GM12892 (cell line): ENCODE measurements around the gene ARHGEF3.

Experiments used
- POLR2A ChIP-seq: IDR thresholded peaks from 2 replicates; pipeline ENCODE4 v1.6.1; 2011; ENCODE audit warnings: low read depth, low read length, control low read depth
- TAF1 ChIP-seq: IDR thresholded peaks from 2 replicates; pipeline ENCODE4 v1.6.1; 2011; ENCODE audit warnings: low read depth, mild to moderate bottlenecking, control low read depth, low read length, borderline replicate concordance

- TF ChIP-seq POLR2A (no peak), TAF1 (no peak)
Observed at GRCh38 chr3:56724676-56725075, 77.1 kb downstream of the ARHGEF3 start.
